Activated CD8-positive, alpha-beta T cell treated with anti-CD3 and anti-CD28 coated beads for 36 hours (primary cell): ENCODE data around the gene GPR108. TPM values are rescaled to one million over a fixed set of nuclear protein-coding genes. Genes with fewer than 3 reads are reported as not detected.
A peak's percentile ranks its signal among the peaks of the same experiment; 100 is the strongest.
"Not testable (repeated sequence)": the region's sequence is repeated elsewhere in the genome, so short reads cannot be mapped to it uniquely, and the experiment has no call there.

Experiments
- ATAC-seq: fragments of 200-7000 bp; cut with Tn5 transposase; one replicate; pipeline ENCODE4 v1.10.0; 2021; ENCODE audit warnings: mild to moderate bottlenecking, moderate library complexity
- CTCF ChIA-PET: fragments of 350-600 bp; sonication (Branson Sonifier 250); formaldehyde crosslinking; loops from one replicate; lab custom pipeline; 2021; ENCODE audit warnings: antibody characterized with exemption; lab: Charles Lee
- POLR2A ChIA-PET: fragments of 350-600 bp; sonication (Branson Sonifier 250); formaldehyde crosslinking; loops from one replicate; lab custom pipeline; 2021; ENCODE audit warnings: antibody characterized with exemption; lab: Charles Lee
- DNase-seq: peaks from one replicate; pipeline ENCODE4 v3.0.0-alpha.2; 2020
- H3K27ac Mint-ChIP-seq: one replicate; pipeline ENCODE4 v1.8.0; 2021; ENCODE audit warnings: mild to moderate bottlenecking, mixed read lengths
- H3K27me3 Mint-ChIP-seq: one replicate; pipeline ENCODE4 v1.8.0; 2021; ENCODE audit warnings: mixed read lengths
- H3K36me3 Mint-ChIP-seq: one replicate; pipeline ENCODE4 v1.8.0; 2021; ENCODE audit warnings: low read depth, mixed read lengths
- H3K4me1 Mint-ChIP-seq: one replicate; pipeline ENCODE4 v1.8.0; 2021; ENCODE audit warnings: low read depth, mixed read lengths
- H3K4me3 Mint-ChIP-seq: one replicate; pipeline ENCODE4 v1.8.0; 2021; ENCODE audit warnings: mild to moderate bottlenecking, moderate library complexity, mixed read lengths
- H3K9me3 Mint-ChIP-seq: one replicate; pipeline ENCODE4 v1.8.0; 2021; ENCODE audit warnings: mixed read lengths
- CTCF ChIP-seq: fragments of 200-600 bp; IDR thresholded peaks from one replicate; pipeline ENCODE4 v1.8.0; 2022; ENCODE audit warnings: antibody characterized with exemption, mild to moderate bottlenecking
- intact Hi-C: fragments of 100-400 bp; cut with micrococcal nuclease; formaldehyde crosslinking; loops from one replicate; pipeline ENCODE4 v1.10.0; 2022
- total RNA-seq, 2 experiments: library from RNA; stranded (reverse); gene quantifications; one replicate each; pipeline ENCODE4 v1.2.3, GENCODE V29; 2021

The GPR108 gene
- total RNA-seq, 2 experiments from 2014 or later: 58.2 to 64.8 TPM

- DNase-seq (no peak), ATAC-seq (no peak)
- Mint-ChIP-seq H3K4me1 (peaks cover 43% of the 10 kb centered on the region), H3K36me3 (peaks cover 37% of the 10 kb centered on the region), H3K27ac (peak overlapping the region; percentile 63), H3K4me3 (peak overlapping the region; percentile 94), H3K27me3 (no peaks in the 10 kb centered on the region), H3K9me3 (peaks cover 8% of the 10 kb centered on the region)
- CTCF ChIA-PET: interaction anchor here (1.4 to 3.4 kb wide), 4 partner anchors 10 to 37 kb away, joined by 4 to 16 read pairs (median 6); no protein-coding TSS in a partner anchor
- no peak for TF ChIP-seq CTCF
- intact Hi-C loops: no loop called here
- POLR2A ChIA-PET: interaction anchor here (0.5 to 4.2 kb wide), 8 partner anchors 8 to 86 kb away, joined by 3 to 45 read pairs (median 4); partner anchors contain the start of genes GPR108 and SH2D3A
Observed at GRCh38 chr19:6774821-6775707, 37.7 kb upstream of the GPR108 start.

GRCh38 chr19:6773323-6773931 lies 36.0 kb upstream of the GPR108 start:
- no peak for TF ChIP-seq CTCF
- peaks cover 37% of the 10 kb centered on the region for H3K36me3 Mint-ChIP-seq
- ChIA-PET POLR2A (interaction anchor here (0.7 to 4.2 kb wide), 23 partner anchors 8 to 383 kb away, joined by 3 to 45 read pairs (median 6); partner anchors contain the start of genes GPR108 and TNFSF14), CTCF (interaction anchor here (0.8 to 3.4 kb wide), 10 partner anchors 18 to 90 kb away, joined by 3 to 25 read pairs (median 4); partner anchors contain the start of gene GPR108)
- intact Hi-C loops: no loop called here
- peaks cover 8% of the 10 kb centered on the region for H3K9me3 Mint-ChIP-seq
- H3K4me3 Mint-ChIP-seq: peak overlapping the region; percentile 94
- peak; percentile 40 for ATAC-seq
- peaks cover 45% of the 10 kb centered on the region for H3K4me1 Mint-ChIP-seq
- H3K27me3 Mint-ChIP-seq: no peaks in the 10 kb centered on the region
- DNase-seq: peak; percentile 89
- H3K27ac Mint-ChIP-seq: peak overlapping the region; percentile 96

- Mint-ChIP-seq H3K9me3 (peaks cover 8% of the 10 kb centered on the region), H3K27me3 (no peaks in the 10 kb centered on the region), H3K27ac (peak overlapping the region; percentile 96), H3K4me1 (peaks cover 45% of the 10 kb centered on the region), H3K36me3 (peaks cover 32% of the 10 kb centered on the region), H3K4me3 (peak overlapping the region; percentile 94)
- DNase-seq (no peak), ATAC-seq (no peak)
- ChIA-PET CTCF (interaction anchor here (0.7 to 3.4 kb wide), 20 partner anchors 10 to 268 kb away, joined by 3 to 25 read pairs (median 3); partner anchors contain the start of gene GPR108), POLR2A (interaction anchor here (0.6 to 4.2 kb wide), 27 partner anchors 9 to 382 kb away, joined by 3 to 45 read pairs (median 4); partner anchors contain the start of gene TNFSF14)
- intact Hi-C loops: no loop called here
- TF ChIP-seq CTCF: no peak
Observed at GRCh38 chr19:6772866-6773322, 35.5 kb upstream of the GPR108 start.

GRCh38 chr19:6772028-6772865 lies 34.9 kb upstream of the GPR108 start, which contains the start of gene VAV1:
Gene VAV1 (plus strand): TSS chr19:6772708. CDS start chr19:6772808, 100 bp downstream.
- intact Hi-C loops: no loop called here
- peak; percentile 73 for TF ChIP-seq CTCF
- Mint-ChIP-seq H3K27ac (peak within 1 kb of the TSS; percentile 96), H3K4me3 (peak within 1 kb of the TSS; percentile 94), H3K4me1 (peaks cover 42% of the 10 kb centered on the region), H3K27me3 (no peaks in the 10 kb centered on the region), H3K36me3 (peaks cover 28% of the 10 kb centered on the region), H3K9me3 (peaks cover 8% of the 10 kb centered on the region)
- POLR2A ChIA-PET: interaction anchor here (0.6 to 4.2 kb wide), 25 partner anchors 9 to 382 kb away, joined by 3 to 45 read pairs (median 6); partner anchors contain the start of gene TNFSF14
- CTCF ChIA-PET: interaction anchor here (0.6 to 3.4 kb wide), 22 partner anchors 9 to 267 kb away, joined by 3 to 25 read pairs (median 3); partner anchors contain the start of gene GPR108
- ATAC-seq: peak; percentile 54
- DNase-seq: peak; percentile 93

GRCh38 chr19:6771648-6772027 lies 34.3 kb upstream of the GPR108 start:
- Mint-ChIP-seq H3K27ac (peak overlapping the region; percentile 96), H3K4me1 (peaks cover 40% of the 10 kb centered on the region), H3K36me3 (peaks cover 23% of the 10 kb centered on the region), H3K4me3 (peak overlapping the region; percentile 94)
- H3K27me3 Mint-ChIP-seq, H3K9me3 Mint-ChIP-seq, DNase-seq, intact Hi-C loops, ATAC-seq: not testable (repeated sequence)
- ChIA-PET CTCF (interaction anchor here (0.7 to 3.4 kb wide), 13 partner anchors 8 to 266 kb away, joined by 3 to 25 read pairs (median 3); partner anchors contain the start of gene GPR108), POLR2A (interaction anchor here (1.0 to 4.2 kb wide), 6 partner anchors 17 to 291 kb away, joined by 3 to 45 read pairs (median 10); no protein-coding TSS in a partner anchor)
